ENCODE data around the gene FBLN1.

DNA sequence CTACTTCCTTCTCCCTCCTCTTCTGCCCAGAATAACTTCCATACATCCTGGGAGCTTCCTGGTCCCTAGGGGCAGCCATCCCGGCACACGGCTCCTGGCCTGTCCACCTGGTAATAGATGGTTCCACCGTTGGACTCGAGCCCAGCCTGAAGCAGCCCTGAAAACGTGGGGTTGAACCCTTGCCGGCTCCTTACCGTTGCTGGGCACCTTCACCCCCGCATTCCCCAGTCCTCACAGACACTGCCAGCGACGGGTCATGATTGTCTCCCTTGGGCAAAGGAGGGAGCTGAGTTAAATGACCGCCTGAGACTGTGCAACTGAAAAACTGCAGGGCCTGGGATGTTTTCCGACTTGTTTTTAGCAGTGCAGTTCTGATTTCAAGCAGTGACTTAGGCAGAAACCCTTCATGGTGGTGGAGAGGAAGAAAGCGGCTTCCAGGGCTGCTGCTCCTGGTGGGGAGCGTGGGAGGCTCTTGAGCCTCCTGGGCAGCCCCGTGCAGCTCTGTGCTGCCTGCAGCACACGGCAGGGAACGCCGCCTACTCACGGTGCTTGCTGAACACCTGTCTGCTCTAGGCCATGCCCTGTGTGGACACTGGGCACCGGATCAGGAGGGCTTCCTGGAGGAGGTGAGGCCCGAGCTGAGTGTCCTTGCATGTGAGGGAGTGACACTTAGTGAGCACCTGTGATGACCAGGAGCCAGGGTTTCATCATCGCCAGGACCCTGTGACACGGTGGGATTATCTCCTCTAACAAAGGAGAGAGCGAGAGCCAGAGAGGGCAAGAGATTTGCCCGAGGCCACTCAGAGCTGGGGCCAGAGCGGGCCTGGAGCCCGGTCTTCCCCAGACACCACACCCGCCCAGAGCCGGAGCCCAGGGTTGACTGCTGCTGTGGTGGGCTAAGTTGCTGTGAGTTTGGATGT, 77.4 kb downstream of the FBLN1 start:
- TF ChIP-seq, protein P1, sequence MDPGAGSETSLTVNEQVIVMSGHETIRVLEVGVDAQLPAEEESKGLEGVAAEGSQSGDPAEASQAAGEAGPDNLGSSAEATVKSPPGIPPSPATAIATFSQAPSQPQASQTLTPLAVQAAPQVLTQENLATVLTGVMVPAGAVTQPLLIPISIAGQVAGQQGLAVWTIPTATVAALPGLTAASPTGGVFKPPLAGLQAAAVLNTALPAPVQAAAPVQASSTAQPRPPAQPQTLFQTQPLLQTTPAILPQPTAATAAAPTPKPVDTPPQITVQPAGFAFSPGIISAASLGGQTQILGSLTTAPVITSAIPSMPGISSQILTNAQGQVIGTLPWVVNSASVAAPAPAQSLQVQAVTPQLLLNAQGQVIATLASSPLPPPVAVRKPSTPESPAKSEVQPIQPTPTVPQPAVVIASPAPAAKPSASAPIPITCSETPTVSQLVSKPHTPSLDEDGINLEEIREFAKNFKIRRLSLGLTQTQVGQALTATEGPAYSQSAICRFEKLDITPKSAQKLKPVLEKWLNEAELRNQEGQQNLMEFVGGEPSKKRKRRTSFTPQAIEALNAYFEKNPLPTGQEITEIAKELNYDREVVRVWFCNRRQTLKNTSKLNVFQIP (CRISPR knock-in tag; IDR thresholded peaks at IDR 0.05; ENCODE audit: borderline replicate concordance, low read depth), result no peak
- TF ChIP-seq ARNTL (CRISPR knock-in tag; IDR thresholded peaks at IDR 0.05; ENCODE audit: borderline replicate concordance, low read depth) (no peak), ZFP30 (CRISPR knock-in tag; IDR thresholded peaks at IDR 0.05) (no peak), TOX (CRISPR knock-in tag; IDR thresholded peaks at IDR 0.05; ENCODE audit: borderline replicate concordance) (no peak), ZNF8 (CRISPR knock-in tag; IDR thresholded peaks at IDR 0.05) (no peak), OSR1 (CRISPR knock-in tag; IDR thresholded peaks at IDR 0.05) (no peak), ZC3H10 (CRISPR knock-in tag; IDR thresholded peaks at IDR 0.05) (no peak)
- TF ChIP-seq, protein P2, sequence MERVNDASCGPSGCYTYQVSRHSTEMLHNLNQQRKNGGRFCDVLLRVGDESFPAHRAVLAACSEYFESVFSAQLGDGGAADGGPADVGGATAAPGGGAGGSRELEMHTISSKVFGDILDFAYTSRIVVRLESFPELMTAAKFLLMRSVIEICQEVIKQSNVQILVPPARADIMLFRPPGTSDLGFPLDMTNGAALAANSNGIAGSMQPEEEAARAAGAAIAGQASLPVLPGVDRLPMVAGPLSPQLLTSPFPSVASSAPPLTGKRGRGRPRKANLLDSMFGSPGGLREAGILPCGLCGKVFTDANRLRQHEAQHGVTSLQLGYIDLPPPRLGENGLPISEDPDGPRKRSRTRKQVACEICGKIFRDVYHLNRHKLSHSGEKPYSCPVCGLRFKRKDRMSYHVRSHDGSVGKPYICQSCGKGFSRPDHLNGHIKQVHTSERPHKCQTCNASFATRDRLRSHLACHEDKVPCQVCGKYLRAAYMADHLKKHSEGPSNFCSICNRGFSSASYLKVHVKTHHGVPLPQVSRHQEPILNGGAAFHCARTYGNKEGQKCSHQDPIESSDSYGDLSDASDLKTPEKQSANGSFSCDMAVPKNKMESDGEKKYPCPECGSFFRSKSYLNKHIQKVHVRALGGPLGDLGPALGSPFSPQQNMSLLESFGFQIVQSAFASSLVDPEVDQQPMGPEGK (CRISPR knock-in tag; IDR thresholded peaks at IDR 0.05; ENCODE audit: borderline replicate concordance), result no peak
- TF ChIP-seq, protein P3, sequence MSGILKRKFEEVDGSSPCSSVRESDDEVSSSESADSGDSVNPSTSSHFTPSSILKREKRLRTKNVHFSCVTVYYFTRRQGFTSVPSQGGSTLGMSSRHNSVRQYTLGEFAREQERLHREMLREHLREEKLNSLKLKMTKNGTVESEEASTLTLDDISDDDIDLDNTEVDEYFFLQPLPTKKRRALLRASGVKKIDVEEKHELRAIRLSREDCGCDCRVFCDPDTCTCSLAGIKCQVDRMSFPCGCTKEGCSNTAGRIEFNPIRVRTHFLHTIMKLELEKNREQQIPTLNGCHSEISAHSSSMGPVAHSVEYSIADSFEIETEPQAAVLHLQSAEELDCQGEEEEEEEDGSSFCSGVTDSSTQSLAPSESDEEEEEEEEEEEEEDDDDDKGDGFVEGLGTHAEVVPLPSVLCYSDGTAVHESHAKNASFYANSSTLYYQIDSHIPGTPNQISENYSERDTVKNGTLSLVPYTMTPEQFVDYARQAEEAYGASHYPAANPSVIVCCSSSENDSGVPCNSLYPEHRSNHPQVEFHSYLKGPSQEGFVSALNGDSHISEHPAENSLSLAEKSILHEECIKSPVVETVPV (CRISPR knock-in tag; IDR thresholded peaks at IDR 0.05), result no peak
